GM12891 (cell line): ENCODE measurements around the gene MFGE8.

Experiments used
- POLR2A ChIP-seq: IDR thresholded peaks from 2 replicates; pipeline ENCODE4 v1.6.1; 2011; ENCODE audit warnings: low read depth, low read length, control low read depth
- POU2F2 ChIP-seq: IDR thresholded peaks from 2 replicates; pipeline ENCODE4 v1.6.1; 2011; ENCODE audit warnings: low read depth, mild to moderate bottlenecking, control low read depth, low read length, moderate library complexity

GRCh38 chr15:88950600-88951160 is 37.5 kb upstream of the MFGE8 start:
- TF ChIP-seq POU2F2 (no peak), POLR2A (no peak)
